Stimulated activated CD4-positive, alpha-beta T cell treated with anti-CD3 and anti-CD28 coated beads, Interleukin-4, amount 100 ng/mL, for 4 hours (primary cell): ENCODE data around the gene ADO.

Experiments
- DNase-seq, 2 experiments: peaks; one replicate each; pipeline ENCODE4 v3.0.0-alpha.2; 2020

Gene ADO

DNA sequence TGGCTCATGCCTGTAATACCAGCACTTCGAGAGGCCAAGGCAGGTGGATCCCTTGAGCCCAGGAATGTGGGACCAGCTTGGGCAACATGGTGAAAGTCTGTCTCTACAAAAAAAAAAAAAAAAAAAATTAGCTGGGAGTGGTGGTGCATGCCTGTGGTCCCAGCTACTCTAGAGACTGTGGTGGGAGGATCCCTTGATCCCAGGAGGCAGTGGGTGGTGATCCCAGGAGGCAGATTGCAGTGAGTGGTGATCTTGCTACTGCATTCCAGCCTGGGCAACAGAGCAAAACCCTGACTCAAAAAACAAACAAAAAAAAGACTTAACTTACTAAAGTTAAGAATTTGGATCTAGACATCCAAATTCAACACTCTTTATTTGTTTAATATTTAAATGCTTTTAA, 10.2 kb upstream of the ADO start:
- DNase-seq, result no peak

DNA sequence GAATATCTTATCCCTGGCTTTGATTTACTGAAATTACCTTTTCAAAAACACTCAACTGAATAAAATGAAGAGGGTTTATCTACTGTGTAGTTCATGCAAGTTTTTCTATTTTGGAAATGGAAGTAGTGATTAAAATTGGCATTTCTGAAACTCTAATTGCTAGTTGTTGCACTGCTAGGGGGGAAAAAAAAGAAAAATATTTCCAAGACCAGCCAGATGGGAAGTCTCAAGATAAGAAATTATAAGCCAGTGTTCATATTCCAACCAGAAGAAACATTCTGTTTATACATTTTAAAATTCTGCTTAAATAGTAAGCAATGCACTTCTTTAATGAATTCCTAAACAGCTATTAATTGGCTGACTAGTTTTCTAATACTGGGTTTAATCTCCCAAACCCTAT, 9.4 kb upstream of the ADO start:
- no peak for DNase-seq

DNA sequence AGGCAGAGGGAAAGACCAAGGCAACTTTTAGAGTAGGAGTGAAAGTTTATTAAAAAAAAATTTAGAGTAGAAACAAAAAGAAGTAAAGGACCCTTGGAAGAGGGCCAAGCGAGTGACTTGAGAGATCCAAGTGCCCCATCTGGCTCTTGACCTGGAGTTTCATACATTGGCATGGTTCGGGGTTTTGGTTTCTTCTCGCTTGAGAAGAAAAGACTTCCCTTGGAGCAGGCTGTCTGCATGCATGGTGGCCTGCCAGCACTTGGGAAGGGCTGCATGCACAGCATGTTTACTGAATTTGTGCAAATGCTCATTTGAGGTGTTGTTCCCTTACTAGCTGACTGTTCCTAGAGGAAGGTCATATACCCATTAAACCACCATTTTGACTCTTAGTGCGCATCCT, 8.8 kb upstream of the ADO start:
- DNase-seq, result no peak

DNA sequence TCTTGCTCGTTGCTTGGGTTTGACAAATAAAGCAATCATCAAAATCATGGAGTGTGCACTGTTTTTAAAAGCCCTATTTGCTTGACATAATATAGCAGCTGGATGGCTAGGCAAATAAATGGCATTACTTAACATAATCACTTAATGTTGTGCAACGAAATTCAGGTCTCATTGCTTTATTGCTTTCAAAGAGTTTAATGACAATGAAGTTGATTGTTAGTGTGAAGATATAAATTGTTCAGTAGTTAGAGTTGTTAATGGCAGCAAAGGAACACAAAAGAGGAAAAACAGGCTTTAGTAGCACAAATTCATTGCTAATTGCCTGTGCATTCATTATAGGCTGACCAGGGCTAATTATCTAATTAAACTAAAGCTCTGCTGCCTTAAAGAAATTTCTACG, 7.6 kb upstream of the ADO start:
- no peak for DNase-seq

DNA sequence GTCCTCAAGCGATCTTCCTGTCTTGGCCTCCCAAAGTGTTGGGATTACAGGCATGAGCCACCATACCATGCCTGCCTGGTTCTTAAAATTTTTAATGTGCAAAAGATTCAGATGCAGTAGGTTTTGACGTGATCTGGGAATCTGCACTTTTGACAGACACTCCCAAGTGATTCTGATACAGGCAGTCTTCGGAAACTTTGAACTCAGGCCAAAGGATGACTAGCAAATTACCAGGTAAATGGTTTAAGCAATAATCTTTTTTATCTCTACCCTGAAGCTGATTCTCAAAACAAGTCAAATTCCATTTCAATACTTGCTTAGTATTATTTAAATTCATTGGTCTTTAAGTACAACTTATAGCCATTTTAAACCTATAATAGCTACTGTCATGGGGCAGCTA, 2.6 kb upstream of the ADO start:
- DNase-seq, result no peak

- no peak for DNase-seq
Observed at GRCh38 chr10:62803724-62804355, 680 bp upstream of the ADO start.

- DNase-seq, result peak; percentile 4 to 20
Observed at GRCh38 chr10:62805231-62806099, 945 bp downstream of the ADO start.

- no peak for DNase-seq
Observed at GRCh38 chr10:62806251-62806650, 1.7 kb downstream of the ADO start.

DNA sequence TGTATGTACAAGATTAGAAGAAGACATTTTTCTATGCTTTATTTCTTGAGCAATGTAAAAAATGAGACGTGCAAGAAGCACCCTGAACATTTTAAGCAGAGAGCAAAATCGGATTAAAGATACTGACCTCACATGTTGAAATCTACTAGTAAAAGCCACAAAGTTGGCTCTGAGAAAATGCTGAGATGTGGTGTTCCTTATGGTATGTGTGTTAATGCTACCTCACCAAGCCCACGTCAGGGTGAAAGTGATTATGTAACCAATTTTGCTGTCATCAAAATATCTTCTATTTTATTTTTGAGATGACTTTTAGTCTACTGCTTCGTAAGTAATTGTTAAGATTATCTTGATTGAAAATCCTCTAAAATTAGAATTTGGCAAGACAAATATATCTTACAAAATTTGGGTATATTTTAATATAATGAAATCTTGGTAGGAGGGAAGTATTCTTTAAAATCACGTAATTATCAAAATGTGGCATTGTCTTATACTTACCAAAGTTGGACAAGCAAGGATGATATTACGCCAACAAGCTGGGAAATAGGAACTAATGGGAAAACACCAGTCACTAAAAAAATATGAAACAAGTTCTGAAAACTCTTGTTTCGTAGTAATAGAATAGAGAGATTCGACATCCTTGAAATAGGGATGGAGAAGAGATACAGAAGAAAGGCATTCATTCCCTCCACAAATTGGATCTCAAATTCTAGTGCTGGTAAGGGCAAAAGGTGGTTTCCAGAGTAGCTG, 5.8 kb downstream of the ADO start:
- DNase-seq, result no peak

DNA sequence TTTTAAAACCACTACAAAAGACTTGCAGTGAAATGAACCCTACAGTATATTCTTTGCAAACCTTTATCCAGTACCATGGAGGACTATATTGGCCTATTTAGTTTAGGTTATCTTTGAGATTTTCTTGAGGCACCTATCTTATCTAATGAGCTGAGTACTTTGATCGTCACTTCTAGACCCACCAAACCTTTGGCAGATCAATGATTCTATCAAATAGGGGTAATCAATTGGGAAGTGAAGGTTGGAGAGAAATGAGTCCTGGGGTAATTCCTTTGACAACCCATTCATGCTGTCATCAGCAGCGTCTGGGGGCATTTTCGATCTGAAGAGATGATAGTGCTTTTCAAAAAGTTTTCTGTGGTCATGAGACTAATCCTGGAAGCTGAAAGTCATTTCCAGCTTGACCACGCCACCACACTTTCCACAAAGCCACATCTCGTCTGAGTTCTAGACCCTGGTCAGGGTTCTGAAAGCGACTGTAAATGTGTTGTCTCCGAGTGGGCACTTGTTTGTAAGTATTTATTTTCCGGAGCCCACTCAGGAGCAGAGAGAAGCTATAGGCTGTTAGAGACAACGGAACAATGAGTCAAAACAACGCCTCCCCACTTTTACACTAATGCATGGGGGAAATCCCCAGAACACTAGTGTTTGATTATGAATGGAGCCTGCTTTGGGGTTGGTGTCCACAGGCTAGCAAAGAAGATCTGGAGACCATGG, 6.8 kb downstream of the ADO start:
- DNase-seq, result peak; percentile 48 to 68

DNA sequence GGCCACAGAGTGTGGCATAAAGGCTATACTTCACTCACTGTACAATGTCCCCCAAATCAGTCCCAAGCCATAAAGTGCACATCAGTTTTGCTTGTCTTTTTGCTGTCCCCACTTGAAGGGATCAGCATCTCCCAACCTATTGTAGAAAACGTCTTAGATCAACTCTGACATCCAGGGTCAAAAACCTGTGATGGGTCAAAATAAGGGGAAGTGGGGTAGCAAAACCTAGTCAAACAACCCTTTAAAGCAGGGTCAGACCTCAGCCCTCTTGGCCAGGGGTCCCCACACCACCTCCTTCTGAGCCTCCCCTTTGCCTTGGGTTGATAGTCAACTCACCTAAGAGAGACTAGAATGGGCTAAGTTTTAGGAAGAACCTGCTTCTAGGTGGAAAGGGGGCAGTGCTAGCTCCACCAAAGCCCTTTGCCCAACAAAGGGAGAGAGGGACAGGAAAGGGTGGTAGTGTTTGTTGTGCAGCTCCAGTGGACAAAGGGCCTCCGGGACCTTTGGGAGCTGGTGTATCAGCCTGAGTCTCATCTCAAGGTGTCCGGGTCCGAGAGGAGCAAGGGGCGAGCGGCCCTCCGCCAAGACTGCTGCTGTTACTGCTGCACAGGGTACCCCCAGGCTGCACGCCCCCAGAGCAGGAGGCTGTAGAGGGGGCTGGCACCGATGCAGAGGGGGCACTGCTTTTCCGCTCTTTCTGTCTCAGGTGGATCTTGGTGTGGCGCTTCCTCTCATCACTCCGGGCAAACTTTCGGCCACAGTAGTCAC, 8.3 kb downstream of the ADO start:
- DNase-seq, result peak in 1 of 2 experiments; percentile 6

DNA sequence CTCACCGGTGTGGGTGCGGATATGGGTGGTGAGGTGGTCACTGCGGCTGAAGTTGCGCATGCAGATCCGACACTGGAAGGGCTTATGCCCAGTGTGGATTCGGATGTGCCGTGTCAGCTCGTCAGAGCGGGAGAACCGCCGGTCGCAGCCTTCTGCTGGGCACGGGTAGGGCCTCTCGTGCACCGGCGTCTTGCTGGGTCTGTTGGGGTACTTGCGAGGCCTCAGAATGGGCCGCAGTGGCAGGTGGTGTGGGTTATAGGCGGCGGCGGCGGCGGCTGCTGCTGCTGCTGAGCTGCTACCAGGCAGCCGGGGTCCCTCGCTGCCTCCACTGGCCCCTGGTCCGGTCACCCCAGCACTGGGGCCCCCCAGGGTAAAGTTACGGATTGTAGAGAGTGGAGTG, 8.9 kb downstream of the ADO start:
- DNase-seq, result peak; percentile 6 to 15

GRCh38 chr10:62813981-62814380, 9.5 kb downstream of the ADO start:
- DNase-seq, result peak; percentile 9 to 10

DNA sequence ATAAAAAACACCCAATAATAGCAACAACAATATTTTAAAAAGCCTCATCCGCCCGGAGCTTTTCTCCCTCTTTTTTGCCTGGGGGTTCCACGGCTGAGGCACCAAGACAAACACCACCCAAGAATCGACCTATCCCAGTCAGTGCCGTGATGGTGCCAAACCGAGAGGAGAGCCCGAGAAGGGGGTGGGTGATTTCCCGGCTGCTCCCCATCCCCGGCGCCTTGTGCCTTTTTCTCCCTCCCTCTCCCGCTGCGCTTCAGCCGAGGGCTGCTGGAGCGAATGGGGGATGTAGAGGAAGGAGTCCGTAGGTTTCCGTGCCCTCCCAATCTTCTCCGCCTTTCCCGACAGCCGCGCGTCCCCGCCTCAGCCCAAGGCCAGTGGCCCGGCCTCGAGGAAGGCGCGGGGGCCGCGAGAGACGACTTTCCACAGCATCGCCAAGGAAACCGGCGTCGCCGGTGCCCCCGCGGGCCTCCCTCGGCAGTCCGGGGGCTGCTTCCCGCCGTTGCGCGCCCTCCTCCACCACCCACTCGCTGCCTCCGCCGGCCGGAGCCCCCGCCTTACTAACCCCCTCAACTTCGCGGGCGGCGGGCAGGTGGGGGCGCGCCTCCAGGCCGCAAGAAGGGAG, 10.3 kb downstream of the ADO start:
- peak; percentile 47 to 72 for DNase-seq

GRCh38 chr10:62815381-62816075, 11.0 kb downstream of the ADO start:
- peak; percentile 36 to 37 for DNase-seq

DNA sequence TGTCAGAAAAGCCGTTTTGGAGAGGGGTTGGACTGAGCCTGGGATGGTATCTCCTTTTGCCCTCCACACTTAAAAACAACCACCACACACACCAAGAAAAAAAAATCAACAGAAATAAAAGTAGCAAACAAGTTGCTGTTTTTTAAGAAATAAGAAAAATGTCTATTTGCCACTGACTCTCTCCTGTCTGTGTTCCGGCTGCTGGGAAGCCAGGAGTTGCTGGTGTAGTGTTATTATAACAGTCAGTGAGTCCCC, 11.5 kb downstream of the ADO start:
- DNase-seq, result no peak

DNA sequence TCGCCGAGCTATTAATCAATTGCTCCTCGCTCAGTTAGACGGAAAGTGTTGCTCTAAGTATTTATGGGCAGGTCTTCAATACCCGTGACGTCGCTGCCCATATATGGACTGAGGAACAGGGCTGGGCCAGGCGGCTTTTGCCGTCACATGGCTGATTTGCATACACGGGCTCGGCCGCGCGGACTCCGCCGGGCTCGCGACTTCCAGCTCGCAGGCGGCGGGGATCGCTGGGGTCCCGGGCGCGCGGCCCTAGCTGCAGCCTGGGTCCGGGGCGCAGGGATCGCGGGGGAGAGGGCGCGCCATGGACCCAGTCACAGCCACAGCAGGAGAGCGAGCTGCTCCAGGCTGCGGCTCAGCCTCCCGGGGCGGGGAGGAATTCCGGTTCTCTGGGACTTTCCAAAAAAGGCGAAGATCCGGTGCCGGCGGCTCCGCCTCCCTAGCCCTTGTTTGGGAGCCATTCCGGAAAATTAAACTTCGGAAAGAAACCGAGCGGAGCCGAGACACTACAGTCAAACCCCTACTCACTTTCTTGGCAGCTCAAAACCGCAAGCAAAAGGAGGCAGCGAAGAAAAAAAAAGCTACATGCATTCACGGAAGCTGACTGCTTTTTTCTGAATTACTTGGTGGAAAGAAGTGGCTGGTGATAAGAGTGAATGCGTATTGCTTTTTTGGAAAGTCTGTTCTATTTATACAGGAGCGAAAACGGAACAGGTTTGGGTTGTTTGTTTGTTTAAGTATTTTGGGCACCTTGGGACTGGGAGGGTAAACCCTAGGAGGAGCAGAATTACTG, 12.0 kb downstream of the ADO start, which contains the start of gene EGR2:
TSS of gene EGR2 (minus strand) at position 36 of the 790 bp plus-strand sequence. CDS start 337 bp downstream, outside the sequence.
- peak; percentile 90 to 95 for DNase-seq

DNA sequence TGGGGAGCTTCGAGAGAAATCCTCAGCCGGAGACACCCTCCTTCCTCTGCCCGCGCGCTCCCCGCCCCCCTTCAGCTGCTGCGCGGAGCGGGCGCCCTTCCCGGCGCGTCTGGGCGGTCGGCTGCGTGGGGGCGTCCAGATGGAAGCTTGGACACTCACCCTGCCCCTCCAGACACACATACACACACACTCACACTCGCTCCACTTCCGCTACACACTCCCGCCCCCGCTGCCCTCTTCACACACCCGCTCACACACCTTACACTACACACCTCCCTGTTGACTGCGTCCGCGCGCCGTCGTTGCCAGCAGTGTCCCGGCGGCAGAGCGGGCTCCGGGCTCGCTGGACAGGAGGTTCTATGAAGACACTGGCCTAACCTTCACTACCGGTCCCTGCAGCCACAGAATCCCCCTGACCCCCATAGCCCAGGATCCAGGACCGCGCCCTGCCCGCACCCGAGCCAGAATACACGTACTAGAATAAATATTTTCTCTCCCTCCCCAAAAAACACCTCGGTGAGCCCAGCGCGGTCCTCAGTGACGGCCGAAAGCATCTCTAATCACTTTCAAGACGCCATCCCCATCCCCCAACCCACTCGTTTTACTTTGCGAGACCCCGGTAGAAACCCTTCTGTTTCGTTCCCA, 12.7 kb downstream of the ADO start:
- DNase-seq, result peak; percentile 65 to 72

GRCh38 chr10:62817766-62818425, 13.4 kb downstream of the ADO start:
- peak; percentile 67 to 73 for DNase-seq
